Measurements from ENCODE around the gene FNBP1L. TPM values are rescaled to one million over a fixed set of nuclear protein-coding genes. Genes with fewer than 3 reads are reported as not detected.
"Not testable (repeated sequence)": the region's sequence is repeated elsewhere in the genome, so short reads cannot be mapped to it uniquely, and the experiment has no call there.

FNBP1L gene
- total RNA-seq, 2 experiments from 2014 or later: 0.19 to 0.26 TPM

DNA sequence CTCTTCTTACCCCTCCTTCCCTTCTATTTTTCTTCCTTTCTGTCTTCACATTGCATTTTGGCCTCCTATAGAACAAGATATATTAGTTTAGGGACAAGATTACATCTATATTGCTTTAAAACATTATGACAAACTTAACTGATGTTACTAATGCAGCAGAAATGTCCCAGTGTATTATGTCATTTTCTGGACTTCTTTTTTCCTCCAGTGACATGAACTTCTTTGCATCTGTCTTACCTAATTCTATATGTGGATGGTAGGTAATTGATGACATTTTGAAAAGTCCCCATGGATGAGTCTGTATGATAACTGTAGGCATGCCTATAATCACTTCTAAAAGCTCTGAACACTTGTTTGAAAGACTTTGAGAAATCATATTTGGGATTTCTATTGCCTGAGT is 89.5 kb downstream of the FNBP1L start:
- H3K4me1 Mint-ChIP-seq: no peaks in the 10 kb centered on the region
- H3K27ac Mint-ChIP-seq: no peak overlapping the region
- H3K9me3 Mint-ChIP-seq: no peaks in the 10 kb centered on the region
- H3K4me3 Mint-ChIP-seq: no peak overlapping the region
- DNase-seq (no peak), ATAC-seq (ENCODE audit: low read depth) (no peak)
- POLR2A ChIA-PET: no interaction called here
- peaks cover 26% of the 10 kb centered on the region for H3K27me3 Mint-ChIP-seq
- no peaks in the 10 kb centered on the region for H3K36me3 Mint-ChIP-seq

DNA sequence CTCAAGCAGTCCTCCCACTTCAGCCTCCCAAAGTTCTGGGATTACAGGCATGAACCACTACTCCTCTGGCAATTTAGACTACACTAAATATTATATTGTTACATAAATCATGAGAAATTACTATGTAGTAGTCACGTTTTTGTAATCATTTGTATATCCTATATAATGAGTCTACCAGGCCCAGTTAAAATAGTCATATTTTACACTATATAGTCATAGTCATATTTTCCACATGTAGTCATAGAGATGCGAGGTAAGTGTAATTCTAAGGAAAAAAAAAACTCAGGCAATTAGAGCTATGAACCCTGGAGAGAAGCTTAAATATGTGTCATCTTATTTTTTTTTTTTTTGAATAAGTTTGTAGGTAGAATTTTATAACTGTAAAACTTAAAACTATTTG is 90.0 kb downstream of the FNBP1L start:
- POLR2A ChIA-PET: no interaction called here
- ATAC-seq (ENCODE audit: low read depth): no peak
- Mint-ChIP-seq H3K27me3 (peaks cover 22% of the 10 kb centered on the region), H3K4me1 (no peaks in the 10 kb centered on the region), H3K4me3 (no peak overlapping the region), H3K36me3 (no peaks in the 10 kb centered on the region), H3K9me3 (no peaks in the 10 kb centered on the region), H3K27ac (no peak overlapping the region)
- DNase-seq: no peak

DNA sequence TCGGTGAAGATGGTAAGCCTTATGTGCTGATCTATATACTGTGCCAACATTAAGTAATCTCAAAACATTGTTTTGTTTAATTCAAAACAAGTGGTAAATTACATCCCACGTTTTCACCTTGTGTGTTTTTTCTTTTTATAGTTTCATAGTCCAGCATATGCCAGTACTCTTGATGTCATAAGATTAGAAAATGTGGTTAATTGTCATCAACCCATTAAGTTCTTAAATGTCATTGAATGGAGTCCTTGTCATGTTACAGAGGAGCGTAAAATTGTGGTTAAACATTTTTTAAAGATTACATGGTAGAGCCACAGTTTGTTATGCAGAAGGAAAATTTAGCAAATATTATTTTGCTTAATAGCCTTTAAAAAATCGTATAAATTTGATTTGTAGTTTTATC is 93.1 kb downstream of the FNBP1L start:
- ATAC-seq (ENCODE audit: low read depth): no peak
- peaks cover 9% of the 10 kb centered on the region for H3K27me3 Mint-ChIP-seq

DNA sequence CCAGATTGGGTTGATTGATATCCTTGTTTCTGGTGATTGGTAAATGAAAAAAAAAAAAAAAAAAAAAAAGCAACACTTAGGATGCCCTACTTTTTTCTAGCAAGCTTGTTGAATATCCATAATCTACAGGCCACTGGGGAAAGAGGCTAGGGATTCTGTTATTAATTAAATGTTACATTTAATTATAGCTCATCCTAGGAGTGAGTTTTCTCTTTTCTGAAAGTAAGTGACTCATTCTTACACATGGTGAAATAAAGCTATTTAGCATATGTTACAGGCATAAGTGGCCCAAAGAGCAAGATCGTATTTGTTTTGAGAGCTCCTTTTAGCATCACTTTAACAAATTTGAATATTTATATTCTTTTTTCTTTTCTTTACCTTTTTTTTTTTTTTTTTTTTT is 94.5 kb downstream of the FNBP1L start:
- DNase-seq (no peak), ATAC-seq (ENCODE audit: low read depth) (no peak)
- H3K4me3 Mint-ChIP-seq: no peak overlapping the region
- H3K27me3 Mint-ChIP-seq: peaks cover 8% of the 10 kb centered on the region
- H3K4me1 Mint-ChIP-seq: no peaks in the 10 kb centered on the region
- no peaks in the 10 kb centered on the region for H3K36me3 Mint-ChIP-seq
- POLR2A ChIA-PET: no interaction called here
- H3K27ac Mint-ChIP-seq: no peak overlapping the region
- H3K9me3 Mint-ChIP-seq: no peaks in the 10 kb centered on the region

More for the DNA sequence above, 93.1 kb downstream of the FNBP1L start:
- Mint-ChIP-seq H3K9me3 (no peaks in the 10 kb centered on the region), H3K4me3 (no peak overlapping the region), H3K36me3 (no peaks in the 10 kb centered on the region), H3K27ac (no peak overlapping the region), H3K4me1 (no peaks in the 10 kb centered on the region)
- no peak for DNase-seq
- POLR2A ChIA-PET: no interaction called here

DNA sequence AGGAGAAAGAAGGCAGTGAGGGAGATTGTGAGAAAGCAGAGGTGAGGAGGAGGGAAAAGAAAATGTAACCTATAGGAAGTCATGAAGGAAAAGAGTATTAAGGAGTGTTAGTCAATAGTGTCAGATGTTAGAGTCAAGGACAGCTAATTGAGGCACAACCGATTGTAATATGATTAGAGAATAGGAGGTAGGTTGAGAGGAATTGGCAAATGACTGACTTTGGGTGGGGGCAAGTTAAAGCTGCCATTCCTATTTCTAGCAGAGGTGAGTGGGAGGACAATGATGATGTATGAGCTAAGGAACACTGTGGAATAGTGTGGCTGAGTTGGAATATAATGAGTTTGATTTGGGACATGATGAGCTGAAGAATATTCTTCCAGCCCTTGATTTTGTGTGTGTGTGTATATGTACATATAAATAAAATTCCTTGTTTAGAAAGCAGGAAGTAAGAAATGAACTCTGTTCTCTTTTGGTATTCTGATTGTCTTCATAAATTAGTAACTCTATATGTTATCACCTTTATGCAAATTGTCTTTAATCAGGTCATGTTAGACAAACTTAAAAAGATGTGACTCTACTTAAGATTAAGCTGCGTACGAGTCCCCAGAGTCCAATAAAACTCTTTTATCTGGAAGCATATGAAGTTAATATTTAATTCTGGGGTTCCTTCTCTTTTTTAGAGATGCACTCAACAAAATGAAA is 98.4 kb downstream of the FNBP1L start:
- no peak overlapping the region for H3K27ac Mint-ChIP-seq
- no peaks in the 10 kb centered on the region for H3K36me3 Mint-ChIP-seq
- no peaks in the 10 kb centered on the region for H3K4me1 Mint-ChIP-seq
- ATAC-seq (ENCODE audit: low read depth) (no peak), DNase-seq (no peak)
- H3K4me3 Mint-ChIP-seq: no peak overlapping the region
- H3K9me3 Mint-ChIP-seq: no peaks in the 10 kb centered on the region
- POLR2A ChIA-PET: no interaction called here
- H3K27me3 Mint-ChIP-seq: peaks cover 8% of the 10 kb centered on the region

DNA sequence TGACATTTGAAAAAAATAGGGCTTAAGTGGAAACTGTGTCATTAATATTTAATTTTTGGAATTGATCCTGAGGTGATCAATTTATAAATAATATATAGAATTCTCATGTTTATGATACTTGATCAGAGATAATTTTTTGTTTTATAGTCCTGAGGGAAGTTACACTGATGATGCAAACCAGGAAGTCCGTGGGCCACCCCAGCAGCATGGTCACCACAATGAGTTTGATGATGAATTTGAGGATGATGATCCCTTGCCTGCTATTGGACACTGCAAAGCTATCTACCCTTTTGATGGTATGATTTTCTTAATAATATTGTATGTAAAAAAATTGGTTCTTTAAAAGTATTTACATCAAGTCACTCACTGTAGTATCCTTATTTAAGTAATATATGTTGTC is 101.2 kb downstream of the FNBP1L start:
- H3K36me3 Mint-ChIP-seq: no peaks in the 10 kb centered on the region
- H3K4me3 Mint-ChIP-seq: no peak overlapping the region
- peaks cover 18% of the 10 kb centered on the region for H3K27me3 Mint-ChIP-seq

DNA sequence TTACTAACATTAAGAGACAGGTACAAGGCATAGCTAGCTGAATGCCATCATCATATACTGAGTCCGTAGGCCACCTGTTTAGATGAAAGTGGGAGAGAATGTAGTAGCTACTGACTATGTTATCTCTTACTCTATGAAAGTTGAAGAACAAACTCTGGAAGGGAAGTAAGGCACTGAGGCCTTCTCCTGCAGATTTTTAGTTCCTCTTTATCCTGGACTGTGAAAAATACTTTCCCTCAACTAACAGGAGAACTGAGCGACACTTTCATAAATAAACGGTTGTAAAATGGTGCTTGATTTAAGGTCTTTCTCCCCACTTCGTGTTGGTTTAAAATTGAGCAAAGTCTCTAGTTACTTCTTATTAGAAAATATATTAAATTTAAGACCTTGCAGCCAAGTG is 101.9 kb downstream of the FNBP1L start:
- Mint-ChIP-seq H3K9me3 (no peaks in the 10 kb centered on the region), H3K4me3 (no peak overlapping the region), H3K27me3 (peaks cover 20% of the 10 kb centered on the region), H3K27ac (no peak overlapping the region), H3K36me3 (no peaks in the 10 kb centered on the region), H3K4me1 (peaks cover 1% of the 10 kb centered on the region)
- DNase-seq (no peak), ATAC-seq (ENCODE audit: low read depth) (no peak)
- POLR2A ChIA-PET: no interaction called here

More for the DNA sequence above, 101.2 kb downstream of the FNBP1L start:
- no peaks in the 10 kb centered on the region for H3K9me3 Mint-ChIP-seq
- no peaks in the 10 kb centered on the region for H3K4me1 Mint-ChIP-seq
- no peak overlapping the region for H3K27ac Mint-ChIP-seq
- POLR2A ChIA-PET: no interaction called here
- ATAC-seq (ENCODE audit: low read depth) (no peak), DNase-seq (no peak)

DNA sequence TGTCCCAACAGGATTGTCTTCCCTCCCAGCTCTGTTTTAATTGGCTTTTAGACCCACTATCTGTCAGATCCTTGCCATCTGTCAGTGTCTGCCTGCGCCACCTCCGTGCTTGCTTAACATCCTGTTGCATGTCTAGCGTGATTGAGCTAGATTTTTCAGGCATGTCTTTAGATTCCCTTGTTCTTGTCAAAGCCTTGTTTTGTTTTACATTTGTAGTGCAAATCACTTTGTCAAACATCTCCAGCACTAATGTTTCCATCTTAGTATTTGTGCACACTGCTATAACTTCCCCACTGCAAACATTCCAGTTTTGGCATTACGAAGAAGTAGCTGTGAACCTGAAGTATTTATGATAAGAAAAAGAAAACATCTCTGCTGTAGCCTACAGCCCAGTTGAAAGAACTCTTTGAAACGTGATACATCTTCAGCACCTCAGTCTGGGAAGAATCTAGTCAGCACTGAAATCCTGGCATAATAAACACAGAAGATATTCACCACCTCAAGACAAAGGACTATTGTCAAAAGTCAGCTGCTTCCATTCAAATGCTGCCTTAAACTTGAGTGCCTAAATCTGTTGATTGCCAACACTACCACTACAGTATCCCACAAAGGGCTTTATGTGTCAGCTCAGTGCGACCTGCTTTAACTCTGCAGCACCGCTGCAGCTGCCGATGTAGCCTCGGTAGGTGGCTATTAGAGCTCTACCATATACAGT is 105.0 kb downstream of the FNBP1L start:
- Mint-ChIP-seq H3K9me3 (no peaks in the 10 kb centered on the region), H3K4me3 (no peak overlapping the region), H3K36me3 (no peaks in the 10 kb centered on the region), H3K4me1 (peaks cover 6% of the 10 kb centered on the region), H3K27me3 (peaks cover 24% of the 10 kb centered on the region), H3K27ac (no peak overlapping the region)
- POLR2A ChIA-PET: no interaction called here
- DNase-seq (no peak), ATAC-seq (ENCODE audit: low read depth) (no peak)

DNA sequence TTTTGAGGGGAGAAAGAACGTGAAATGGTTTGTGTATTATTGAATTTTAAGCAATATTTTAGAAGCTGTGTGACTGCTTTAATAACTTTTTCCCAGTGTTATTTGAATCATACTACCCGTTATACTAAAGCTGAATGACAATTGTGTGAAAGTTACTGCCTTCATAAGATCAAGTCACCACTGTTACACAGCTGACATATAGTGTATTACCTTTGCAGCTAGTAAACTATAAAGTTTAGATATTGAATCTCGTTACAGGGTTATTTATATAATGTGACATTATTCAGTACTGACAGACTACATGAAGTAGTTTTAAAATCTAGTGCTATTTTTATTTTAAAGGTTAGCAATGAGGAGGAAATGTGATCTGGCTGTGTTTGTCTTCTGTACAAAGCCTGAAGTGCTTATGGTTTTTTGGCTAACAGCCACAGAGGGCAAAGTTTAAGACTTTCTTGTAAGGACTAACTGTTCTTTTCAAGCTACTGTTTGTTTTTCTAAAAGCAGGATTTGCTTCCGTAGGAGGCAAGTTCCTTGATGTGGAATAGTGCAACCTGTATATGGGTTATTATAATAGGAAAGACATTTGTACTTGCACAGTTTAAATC is 106.1 kb downstream of the FNBP1L start:
- H3K9me3 Mint-ChIP-seq; ATAC-seq (ENCODE audit: low read depth); H3K27ac Mint-ChIP-seq; H3K4me1 Mint-ChIP-seq; POLR2A ChIA-PET; DNase-seq; H3K36me3 Mint-ChIP-seq; H3K4me3 Mint-ChIP-seq: not testable (repeated sequence)
- peaks cover 27% of the 10 kb centered on the region for H3K27me3 Mint-ChIP-seq

DNA sequence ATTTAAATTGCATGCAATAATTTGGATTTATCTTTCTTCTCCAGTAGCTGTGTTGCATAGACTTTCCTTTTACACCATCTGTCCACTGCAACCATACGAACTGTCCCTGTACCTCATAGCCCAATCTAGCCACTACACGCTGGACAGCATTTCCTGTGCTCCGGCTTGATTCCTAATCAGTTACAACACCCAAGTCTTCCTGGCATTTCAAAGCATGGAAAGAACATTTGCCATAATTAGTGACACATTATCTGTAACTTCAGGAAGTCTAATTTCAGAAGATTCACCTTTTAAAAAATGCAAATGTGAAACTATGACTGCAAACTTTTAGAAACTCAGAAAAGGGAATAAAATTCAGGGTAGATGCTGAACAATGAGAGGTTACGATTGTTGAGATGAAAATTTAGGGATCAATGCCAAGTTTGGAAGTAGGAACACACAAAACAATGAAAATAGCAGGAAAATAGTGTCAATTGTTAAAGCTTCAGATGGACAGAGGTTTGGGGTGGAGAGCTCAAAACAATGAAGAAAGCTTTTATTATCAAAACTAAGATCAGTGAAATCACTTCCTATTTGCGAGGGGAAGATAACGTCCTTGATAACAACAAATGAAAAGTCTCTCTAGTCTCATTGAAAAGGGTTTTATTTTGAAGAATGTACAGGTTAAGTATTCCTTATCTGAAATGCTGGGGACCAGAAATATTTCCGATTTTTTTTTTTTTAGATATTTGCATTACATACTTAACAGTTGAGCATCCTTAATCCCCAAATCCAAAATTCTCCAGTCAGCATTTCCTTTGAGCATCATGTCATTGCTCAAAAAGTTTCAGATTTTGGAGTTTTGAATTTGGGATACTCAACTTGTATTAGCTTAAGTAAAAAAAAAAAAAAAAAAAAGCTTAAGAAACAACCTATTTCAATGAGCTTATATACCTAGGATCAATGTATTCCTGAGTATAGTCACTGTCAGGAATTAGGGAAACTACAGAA is 107.3 kb downstream of the FNBP1L start:
- H3K27me3 Mint-ChIP-seq: peaks cover 27% of the 10 kb centered on the region
- no peak overlapping the region for H3K4me3 Mint-ChIP-seq
- H3K36me3 Mint-ChIP-seq: no peaks in the 10 kb centered on the region
- POLR2A ChIA-PET: no interaction called here
- ATAC-seq (ENCODE audit: low read depth) (no peak), DNase-seq (no peak)
- no peak overlapping the region for H3K27ac Mint-ChIP-seq
- peaks cover 6% of the 10 kb centered on the region for H3K4me1 Mint-ChIP-seq
- peaks cover 2% of the 10 kb centered on the region for H3K9me3 Mint-ChIP-seq

DNA sequence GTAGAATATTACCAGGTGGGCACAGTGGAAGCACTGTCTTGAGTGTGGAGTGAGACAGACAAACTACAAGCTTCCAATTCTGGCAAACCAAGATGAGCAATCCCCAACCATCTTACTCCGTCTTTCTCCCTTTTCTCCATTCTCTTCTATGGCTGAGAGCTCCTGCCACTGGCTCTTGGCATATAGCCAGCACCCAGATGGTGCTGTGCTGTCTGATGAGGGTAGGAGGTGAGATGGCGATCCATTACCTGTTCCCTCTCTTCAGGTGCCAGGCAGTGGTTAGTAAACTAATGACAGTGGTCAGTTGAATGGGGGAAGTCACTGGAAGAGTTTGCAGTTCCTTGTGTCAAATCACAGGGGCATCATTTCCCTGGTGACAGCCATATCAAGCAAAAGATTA is 108.4 kb downstream of the FNBP1L start:
- Mint-ChIP-seq H3K4me1 (peaks cover 6% of the 10 kb centered on the region), H3K9me3 (peaks cover 2% of the 10 kb centered on the region), H3K36me3 (no peaks in the 10 kb centered on the region), H3K27ac (no peak overlapping the region), H3K4me3 (no peak overlapping the region), H3K27me3 (peaks cover 24% of the 10 kb centered on the region)
- no peak for ATAC-seq (ENCODE audit: low read depth)
- no peak for DNase-seq
- POLR2A ChIA-PET: no interaction called here

DNA sequence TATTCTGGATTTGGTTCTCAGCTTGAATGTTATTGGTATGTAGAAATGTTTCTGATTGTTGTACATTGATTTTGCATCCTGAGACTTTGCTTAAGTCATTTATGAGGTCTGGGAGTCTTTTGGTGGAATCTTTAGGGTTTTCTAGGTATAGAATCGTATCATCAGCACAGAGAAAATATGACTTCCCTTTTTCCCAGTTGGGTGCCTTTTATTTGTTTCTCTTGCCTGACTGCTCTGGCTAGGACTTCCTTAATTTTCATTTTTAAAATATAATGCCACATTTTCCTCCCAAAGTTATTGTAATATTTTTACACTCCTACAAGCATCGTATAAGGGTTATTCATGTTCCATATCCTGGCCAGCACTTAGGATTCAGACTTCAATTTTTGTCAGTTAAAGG is 111.1 kb downstream of the FNBP1L start:
- H3K4me3 Mint-ChIP-seq: no peak overlapping the region
- POLR2A ChIA-PET: no interaction called here
- no peak overlapping the region for H3K27ac Mint-ChIP-seq
- H3K27me3 Mint-ChIP-seq: peaks cover 14% of the 10 kb centered on the region
- DNase-seq (no peak), ATAC-seq (ENCODE audit: low read depth) (no peak)
- H3K36me3 Mint-ChIP-seq: no peaks in the 10 kb centered on the region
- peaks cover 2% of the 10 kb centered on the region for H3K9me3 Mint-ChIP-seq
- H3K4me1 Mint-ChIP-seq: peaks cover 6% of the 10 kb centered on the region

DNA sequence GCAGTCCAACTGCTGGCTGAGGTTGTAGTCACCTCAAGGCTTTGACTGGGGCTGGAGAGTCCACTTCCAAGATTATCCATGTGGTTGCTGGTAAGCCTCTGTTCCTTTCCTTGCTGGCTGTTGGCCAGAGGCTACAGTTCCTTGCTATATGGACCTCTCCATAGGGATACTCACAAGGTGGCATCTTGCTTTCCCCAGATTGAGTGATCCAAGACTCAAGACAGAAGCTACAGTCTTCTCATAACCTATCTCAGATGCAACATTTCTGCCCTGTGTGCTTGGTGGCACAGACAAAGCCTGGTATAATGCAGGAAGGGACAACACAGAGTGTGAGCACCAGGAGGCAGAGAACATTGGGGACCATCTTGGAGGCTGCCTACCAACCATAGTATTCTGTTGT is 111.8 kb downstream of the FNBP1L start:
- Mint-ChIP-seq H3K4me3 (no peak overlapping the region), H3K9me3 (peaks cover 2% of the 10 kb centered on the region), H3K4me1 (peaks cover 7% of the 10 kb centered on the region), H3K27ac (no peak overlapping the region), H3K27me3 (peaks cover 12% of the 10 kb centered on the region), H3K36me3 (no peaks in the 10 kb centered on the region)
- POLR2A ChIA-PET: no interaction called here
- no peak for ATAC-seq (ENCODE audit: low read depth)
- no peak for DNase-seq
